Esophagus squamous epithelium (tissue), 4 donors: ENCODE measurements around the gene FBXL7.

Experiments
- CTCF ChIP-seq, 6 experiments: fragments of 450-650 bp in 4 of 6; fragments of 200-600 bp in 2 of 6; sonication (generic) in 2 of 6; IDR thresholded peaks; one replicate each; pipeline ENCODE4 v1.5.1; 2016 to 2019; ENCODE audit warnings: antibody characterized with exemption in 6 of 6, mild to moderate bottlenecking in 4 of 6, moderate library complexity in 4 of 6
- POLR2A ChIP-seq, 4 donors: fragments of 450-650 bp; IDR thresholded peaks; one replicate each; pipeline ENCODE4 v1.6.1; 2017; ENCODE audit warnings: antibody characterized with exemption in 4 of 4, mild to moderate bottlenecking in 4 of 4, moderate library complexity in 3 of 4

GRCh38 chr5:15796557-15796956, 296.6 kb downstream of the FBXL7 start:
- TF ChIP-seq CTCF (IDR thresholded peaks at IDR 0.05) (no peak), POLR2A (IDR thresholded peaks at IDR 0.05) (no peak)
